Measurements from ENCODE around the gene FBXL20.

DNA sequence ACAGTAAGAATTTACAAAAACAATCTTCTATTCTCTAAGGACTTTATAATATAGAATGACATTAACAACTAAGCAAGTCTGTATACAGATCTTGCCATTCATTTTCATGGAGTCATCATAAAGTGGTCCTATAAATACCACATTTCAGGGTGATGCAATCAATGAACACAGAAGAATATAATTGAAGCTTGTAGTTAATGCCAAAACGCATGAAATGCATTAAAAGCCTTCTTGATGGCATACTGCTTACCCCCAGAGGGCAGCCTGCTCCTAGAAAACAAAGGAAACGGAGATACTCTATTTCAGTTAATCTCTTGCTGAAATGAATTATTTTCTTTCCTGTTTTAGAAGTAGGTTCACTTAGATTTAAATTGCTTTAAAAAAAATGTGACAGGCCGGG, 130.5 kb downstream of the FBXL20 start:
- TF ChIP-seq JUND (IDR thresholded peaks at IDR 0.05) (no peak), RAD21 (IDR thresholded peaks at IDR 0.05) (peak; percentile 72 to 76), CTCF (IDR thresholded peaks at IDR 0.05; ENCODE audit: low read depth, low read length, missing input control) (peak; percentile 48), HNF4G (IDR thresholded peaks at IDR 0.05) (no peak), SP1 (IDR thresholded peaks at IDR 0.05) (no peak), MAX (IDR thresholded peaks at IDR 0.05) (no peak), EGR1 (IDR thresholded peaks at IDR 0.05; ENCODE audit: low read depth in 2 of 2) (no peak), YY1 (IDR thresholded peaks at IDR 0.05) (no peak), TAF1 (conservative IDR thresholded peaks at IDR 0.05) (no peak), RXRA (IDR thresholded peaks at IDR 0.05) (no peak)
- TF ChIP-seq, protein P1, sequence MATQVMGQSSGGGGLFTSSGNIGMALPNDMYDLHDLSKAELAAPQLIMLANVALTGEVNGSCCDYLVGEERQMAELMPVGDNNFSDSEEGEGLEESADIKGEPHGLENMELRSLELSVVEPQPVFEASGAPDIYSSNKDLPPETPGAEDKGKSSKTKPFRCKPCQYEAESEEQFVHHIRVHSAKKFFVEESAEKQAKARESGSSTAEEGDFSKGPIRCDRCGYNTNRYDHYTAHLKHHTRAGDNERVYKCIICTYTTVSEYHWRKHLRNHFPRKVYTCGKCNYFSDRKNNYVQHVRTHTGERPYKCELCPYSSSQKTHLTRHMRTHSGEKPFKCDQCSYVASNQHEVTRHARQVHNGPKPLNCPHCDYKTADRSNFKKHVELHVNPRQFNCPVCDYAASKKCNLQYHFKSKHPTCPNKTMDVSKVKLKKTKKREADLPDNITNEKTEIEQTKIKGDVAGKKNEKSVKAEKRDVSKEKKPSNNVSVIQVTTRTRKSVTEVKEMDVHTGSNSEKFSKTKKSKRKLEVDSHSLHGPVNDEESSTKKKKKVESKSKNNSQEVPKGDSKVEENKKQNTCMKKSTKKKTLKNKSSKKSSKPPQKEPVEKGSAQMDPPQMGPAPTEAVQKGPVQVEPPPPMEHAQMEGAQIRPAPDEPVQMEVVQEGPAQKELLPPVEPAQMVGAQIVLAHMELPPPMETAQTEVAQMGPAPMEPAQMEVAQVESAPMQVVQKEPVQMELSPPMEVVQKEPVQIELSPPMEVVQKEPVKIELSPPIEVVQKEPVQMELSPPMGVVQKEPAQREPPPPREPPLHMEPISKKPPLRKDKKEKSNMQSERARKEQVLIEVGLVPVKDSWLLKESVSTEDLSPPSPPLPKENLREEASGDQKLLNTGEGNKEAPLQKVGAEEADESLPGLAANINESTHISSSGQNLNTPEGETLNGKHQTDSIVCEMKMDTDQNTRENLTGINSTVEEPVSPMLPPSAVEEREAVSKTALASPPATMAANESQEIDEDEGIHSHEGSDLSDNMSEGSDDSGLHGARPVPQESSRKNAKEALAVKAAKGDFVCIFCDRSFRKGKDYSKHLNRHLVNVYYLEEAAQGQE (IDR thresholded peaks at IDR 0.05), result no peak
- TF ChIP-seq, protein P2, sequence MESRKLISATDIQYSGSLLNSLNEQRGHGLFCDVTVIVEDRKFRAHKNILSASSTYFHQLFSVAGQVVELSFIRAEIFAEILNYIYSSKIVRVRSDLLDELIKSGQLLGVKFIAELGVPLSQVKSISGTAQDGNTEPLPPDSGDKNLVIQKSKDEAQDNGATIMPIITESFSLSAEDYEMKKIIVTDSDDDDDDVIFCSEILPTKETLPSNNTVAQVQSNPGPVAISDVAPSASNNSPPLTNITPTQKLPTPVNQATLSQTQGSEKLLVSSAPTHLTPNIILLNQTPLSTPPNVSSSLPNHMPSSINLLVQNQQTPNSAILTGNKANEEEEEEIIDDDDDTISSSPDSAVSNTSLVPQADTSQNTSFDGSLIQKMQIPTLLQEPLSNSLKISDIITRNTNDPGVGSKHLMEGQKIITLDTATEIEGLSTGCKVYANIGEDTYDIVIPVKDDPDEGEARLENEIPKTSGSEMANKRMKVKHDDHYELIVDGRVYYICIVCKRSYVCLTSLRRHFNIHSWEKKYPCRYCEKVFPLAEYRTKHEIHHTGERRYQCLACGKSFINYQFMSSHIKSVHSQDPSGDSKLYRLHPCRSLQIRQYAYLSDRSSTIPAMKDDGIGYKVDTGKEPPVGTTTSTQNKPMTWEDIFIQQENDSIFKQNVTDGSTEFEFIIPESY (IDR thresholded peaks at IDR 0.05), result no peak
- TF ChIP-seq, protein P3, sequence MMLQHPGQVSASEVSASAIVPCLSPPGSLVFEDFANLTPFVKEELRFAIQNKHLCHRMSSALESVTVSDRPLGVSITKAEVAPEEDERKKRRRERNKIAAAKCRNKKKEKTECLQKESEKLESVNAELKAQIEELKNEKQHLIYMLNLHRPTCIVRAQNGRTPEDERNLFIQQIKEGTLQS (IDR thresholded peaks at IDR 0.05), result no peak

All from liver (tissue), 3 donors.